Measurements from ENCODE around the gene CLPTM1L. TPM values are rescaled to one million over a fixed set of nuclear protein-coding genes. Genes with fewer than 3 reads are reported as not detected.
A peak's percentile ranks its signal among the peaks of the same experiment; 100 is the strongest.
"Not testable (repeated sequence)": the region's sequence is repeated elsewhere in the genome, so short reads cannot be mapped to it uniquely, and the experiment has no call there.

Gene CLPTM1L
- total and polyA plus RNA-seq, 10 donors = 39.7 to 118 (median 94.9) TPM

DNA sequence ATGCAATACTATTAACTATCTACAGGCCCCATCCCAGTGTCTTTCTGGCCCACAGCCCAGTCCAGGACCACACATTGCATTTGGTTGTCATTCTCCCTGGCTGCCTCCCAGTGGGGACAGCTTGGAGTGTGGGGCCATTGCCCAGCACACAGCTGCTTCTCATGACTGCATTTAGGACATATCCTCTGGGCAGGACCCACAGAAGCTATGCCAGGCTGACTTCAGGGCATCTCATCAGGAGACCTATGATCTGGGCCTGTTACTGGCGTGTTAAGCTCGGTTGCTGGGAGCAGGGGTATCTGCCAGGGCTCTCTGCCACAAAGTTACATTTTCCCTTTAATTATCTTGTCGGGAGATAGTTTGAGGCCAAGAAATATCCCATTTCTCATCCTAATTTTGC lies 32.1 kb upstream of the CLPTM1L start:
- intact Hi-C loops (cut with DNase I; ENCODE audit: low total_unique reads) = no loop called here
- no peak overlapping the region for H3K27ac ChIP-seq
- H3K9me3 ChIP-seq = peaks cover 0 to 7% (median 0%) of the 10 kb centered on the region in 8 donors
- H3K4me1 ChIP-seq = peaks cover 0 to 23% (median 16%) of the 10 kb centered on the region in 6 donors
- WGBS, 5 donors = 87 to 97% (median 95%) methylated on average over 3 of the region's 3 CpGs
- H3K4me3 ChIP-seq = no peak overlapping the region
- TF ChIP-seq POLR2A (IDR thresholded peaks at IDR 0.05) = no peak
- no peak for TF ChIP-seq POLR2AphosphoS5 (IDR thresholded peaks at IDR 0.05)
- TF ChIP-seq, protein P1, sequence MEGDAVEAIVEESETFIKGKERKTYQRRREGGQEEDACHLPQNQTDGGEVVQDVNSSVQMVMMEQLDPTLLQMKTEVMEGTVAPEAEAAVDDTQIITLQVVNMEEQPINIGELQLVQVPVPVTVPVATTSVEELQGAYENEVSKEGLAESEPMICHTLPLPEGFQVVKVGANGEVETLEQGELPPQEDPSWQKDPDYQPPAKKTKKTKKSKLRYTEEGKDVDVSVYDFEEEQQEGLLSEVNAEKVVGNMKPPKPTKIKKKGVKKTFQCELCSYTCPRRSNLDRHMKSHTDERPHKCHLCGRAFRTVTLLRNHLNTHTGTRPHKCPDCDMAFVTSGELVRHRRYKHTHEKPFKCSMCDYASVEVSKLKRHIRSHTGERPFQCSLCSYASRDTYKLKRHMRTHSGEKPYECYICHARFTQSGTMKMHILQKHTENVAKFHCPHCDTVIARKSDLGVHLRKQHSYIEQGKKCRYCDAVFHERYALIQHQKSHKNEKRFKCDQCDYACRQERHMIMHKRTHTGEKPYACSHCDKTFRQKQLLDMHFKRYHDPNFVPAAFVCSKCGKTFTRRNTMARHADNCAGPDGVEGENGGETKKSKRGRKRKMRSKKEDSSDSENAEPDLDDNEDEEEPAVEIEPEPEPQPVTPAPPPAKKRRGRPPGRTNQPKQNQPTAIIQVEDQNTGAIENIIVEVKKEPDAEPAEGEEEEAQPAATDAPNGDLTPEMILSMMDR (IDR thresholded peaks at IDR 0.05 in 8 of 11, conservative IDR thresholded peaks at IDR 0.05 in 3 of 11) = no peak
- H3K36me3 ChIP-seq = no peaks in the 10 kb centered on the region
- DNase-seq = peak; percentile 21
- peaks cover 0 to 23% (median 0%) of the 10 kb centered on the region in 7 donors for H3K27me3 ChIP-seq (replicated peaks in 1 of 7)

DNA sequence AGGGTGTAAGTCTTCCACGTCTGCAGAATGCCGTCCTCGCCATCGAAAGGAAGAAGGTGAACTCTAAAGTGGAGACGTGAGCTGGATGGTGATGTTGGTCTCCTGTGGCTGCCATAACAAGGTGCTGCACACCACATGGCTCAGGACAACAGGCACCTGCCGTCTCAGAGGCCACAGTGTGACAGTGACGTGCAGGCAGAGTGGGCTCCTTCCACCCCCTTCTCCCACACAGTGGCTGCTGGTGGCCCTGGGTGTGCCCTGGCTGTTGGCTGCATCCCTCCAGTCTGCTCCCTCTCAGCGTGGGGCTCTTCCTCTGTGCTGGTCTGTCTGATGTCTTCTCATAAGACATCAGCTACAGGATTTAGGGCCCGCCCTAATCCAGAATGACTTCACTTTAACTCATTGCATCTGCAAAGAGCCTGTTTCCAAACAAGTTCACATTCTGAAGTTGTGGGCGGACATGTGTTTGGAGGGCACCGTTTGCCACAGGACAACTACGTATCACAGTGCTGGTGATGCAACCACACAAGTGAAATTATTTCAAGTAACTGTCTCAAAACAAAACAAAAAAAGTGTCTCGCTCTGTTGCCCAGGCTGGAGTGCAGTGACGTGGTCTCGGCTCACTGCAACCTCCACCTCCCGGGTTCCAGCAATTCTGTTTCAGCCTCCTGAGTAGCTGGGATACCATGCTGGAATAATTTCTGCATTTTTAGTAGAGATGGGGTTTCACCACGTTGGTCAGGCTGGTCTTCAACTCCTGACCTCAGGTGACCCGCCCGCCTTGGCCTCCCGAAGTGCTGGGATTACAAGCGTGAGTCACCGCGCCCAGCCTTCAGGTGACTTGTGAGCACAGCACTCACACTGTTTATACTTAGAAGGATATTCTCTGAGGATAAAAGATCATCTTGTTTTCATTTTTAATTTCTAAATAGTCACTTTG lies 31.2 kb upstream of the CLPTM1L start:
- intact Hi-C loops (cut with DNase I; ENCODE audit: low total_unique reads) = no loop called here
- peaks cover 0 to 20% (median 0%) of the 10 kb centered on the region in 7 donors for H3K27me3 ChIP-seq (replicated peaks in 1 of 7)
- H3K4me1 ChIP-seq = peaks cover 0 to 31% (median 20%) of the 10 kb centered on the region in 6 donors
- WGBS, 5 donors = 74 to 81% (median 79%) methylated on average over 23 of the region's 23 CpGs
- no peak overlapping the region for H3K27ac ChIP-seq
- no peak overlapping the region for H3K4me3 ChIP-seq
- DNase-seq = peak; percentile 64
- no peaks in the 10 kb centered on the region for H3K36me3 ChIP-seq
- H3K9me3 ChIP-seq = peaks cover 0 to 7% (median 0%) of the 10 kb centered on the region in 8 donors
- no peak for TF ChIP-seq POLR2A (IDR thresholded peaks at IDR 0.05)
- TF ChIP-seq POLR2AphosphoS5 (IDR thresholded peaks at IDR 0.05) = no peak
- TF ChIP-seq, protein P1 (IDR thresholded peaks at IDR 0.05 in 8 of 11, conservative IDR thresholded peaks at IDR 0.05 in 3 of 11) = no peak

DNA sequence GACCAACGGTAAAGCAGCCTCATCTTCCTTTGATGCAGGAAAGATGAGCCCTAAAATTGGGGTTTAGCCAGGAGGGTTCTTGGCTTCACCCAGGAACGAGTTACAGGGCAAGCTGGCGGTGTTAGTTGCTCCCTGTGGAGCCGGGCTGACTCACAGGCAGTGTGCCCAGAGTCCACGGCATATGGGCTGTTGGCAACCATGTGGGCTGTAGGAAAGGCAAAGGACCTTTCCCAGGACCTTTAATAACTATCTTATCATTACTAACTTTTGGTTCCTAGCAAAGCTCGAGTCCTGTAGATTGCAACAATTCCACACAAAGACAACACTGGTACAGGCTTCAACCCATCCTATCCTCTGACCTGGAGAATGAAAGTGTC lies 29.8 kb upstream of the CLPTM1L start:
- Histone ChIP-seq H3K27me3 (replicated peaks in 1 of 7) (peaks cover 0 to 5% (median 0%) of the 10 kb centered on the region in 7 donors), H3K27ac (peak overlapping the region in 2 of 8 donors; percentile 17 to 43), H3K36me3 (no peaks in the 10 kb centered on the region), H3K4me1 (peaks cover 0 to 20% (median 10%) of the 10 kb centered on the region in 6 donors), H3K4me3 (no peak overlapping the region), H3K9me3 (peaks cover 0 to 3% (median 0%) of the 10 kb centered on the region in 8 donors)
- no peak for TF ChIP-seq POLR2A (IDR thresholded peaks at IDR 0.05)
- intact Hi-C loops (cut with DNase I; ENCODE audit: low total_unique reads) = no loop called here
- WGBS, 5 donors = 60 to 83% (median 69%) methylated on average over 6 of the region's 6 CpGs
- DNase-seq = peak; percentile 69

DNA sequence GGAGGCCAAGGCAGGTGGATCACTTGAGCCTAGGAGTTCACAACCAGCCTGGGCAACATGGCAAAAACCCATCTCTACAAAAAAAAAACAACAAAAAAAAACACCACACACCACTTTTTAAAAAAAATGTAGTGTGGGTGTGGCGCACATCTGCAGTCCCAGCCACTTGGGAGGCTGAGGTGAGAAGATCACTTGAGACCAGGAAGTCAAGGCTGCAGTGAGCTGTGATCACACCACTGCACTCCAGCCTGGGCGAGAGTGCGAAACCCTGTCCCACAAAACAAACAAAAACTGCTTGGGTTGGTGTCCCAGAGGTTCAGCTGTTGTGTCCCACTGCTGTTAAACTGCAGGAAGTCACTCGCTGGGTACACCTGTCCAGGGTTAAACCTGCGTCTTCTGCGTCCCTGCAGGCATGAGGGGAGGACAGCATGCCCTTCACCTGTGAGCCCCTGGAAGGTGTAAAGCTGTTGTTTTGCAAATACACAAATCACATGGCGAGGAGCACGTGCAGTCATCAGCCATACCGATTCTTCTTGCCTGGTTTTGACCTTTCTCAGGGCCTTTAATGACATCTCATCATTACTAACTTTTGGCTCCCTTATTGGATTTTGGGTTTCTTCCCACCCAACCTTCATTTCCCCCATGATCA lies 29.3 kb upstream of the CLPTM1L start:
- peaks cover 0 to under 1% (median 0%) of the 10 kb centered on the region in 7 donors for H3K27me3 ChIP-seq (replicated peaks in 1 of 7)
- WGBS, 5 donors = 60 to 69% (median 64%) methylated on average over 9 of the region's 9 CpGs
- H3K27ac ChIP-seq = peak overlapping the region in 2 of 8 donors; percentile 17 to 43
- H3K36me3 ChIP-seq = no peaks in the 10 kb centered on the region
- intact Hi-C loops (cut with DNase I; ENCODE audit: low total_unique reads) = no loop called here
- peak; percentile 61 for DNase-seq
- no peak for TF ChIP-seq POLR2A (IDR thresholded peaks at IDR 0.05)
- peak in 2 of 3 donors; percentile 27 to 44 for TF ChIP-seq POLR2AphosphoS5 (IDR thresholded peaks at IDR 0.05)
- TF ChIP-seq, protein P1 (IDR thresholded peaks at IDR 0.05 in 8 of 11, conservative IDR thresholded peaks at IDR 0.05 in 3 of 11) = no peak
- peaks cover 0 to 20% (median 10%) of the 10 kb centered on the region in 6 donors for H3K4me1 ChIP-seq
- no peaks in the 10 kb centered on the region for H3K9me3 ChIP-seq
- no peak overlapping the region for H3K4me3 ChIP-seq

DNA sequence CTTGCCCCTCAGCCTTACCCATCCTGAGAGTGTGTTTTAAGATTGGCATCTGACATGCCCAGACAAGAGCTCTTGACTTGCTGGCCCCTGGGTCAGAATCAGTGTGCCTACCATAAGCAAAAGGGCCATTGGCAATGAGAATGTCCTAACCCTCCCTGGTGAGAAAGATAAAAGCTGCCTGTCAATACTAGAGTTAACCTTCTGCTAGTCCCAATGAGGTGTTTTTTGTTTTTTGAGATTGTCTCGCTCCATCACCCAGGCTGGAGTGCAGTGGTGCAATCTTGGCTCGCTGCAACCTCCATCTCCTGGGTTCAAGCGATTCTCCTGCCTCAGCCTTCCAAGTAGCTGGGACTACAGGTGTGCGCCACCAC lies 27.1 kb upstream of the CLPTM1L start:
- H3K36me3 ChIP-seq; H3K27me3 ChIP-seq (replicated peaks in 1 of 7); H3K4me3 ChIP-seq; H3K9me3 ChIP-seq; intact Hi-C loops (cut with DNase I; ENCODE audit: low total_unique reads); DNase-seq: not testable (repeated sequence)
- Histone ChIP-seq H3K27ac (peak overlapping the region in 3 of 8 donors; percentile 35 to 67 (median 49)), H3K4me1 (peaks cover 0 to 20% (median 10%) of the 10 kb centered on the region in 6 donors)
- 91 to 98% (median 94%) methylated on average over 4 of the region's 4 CpGs for WGBS, 5 donors
